ENCODE measurements around the gene TOGARAM2.

The TOGARAM2 gene

DNA sequence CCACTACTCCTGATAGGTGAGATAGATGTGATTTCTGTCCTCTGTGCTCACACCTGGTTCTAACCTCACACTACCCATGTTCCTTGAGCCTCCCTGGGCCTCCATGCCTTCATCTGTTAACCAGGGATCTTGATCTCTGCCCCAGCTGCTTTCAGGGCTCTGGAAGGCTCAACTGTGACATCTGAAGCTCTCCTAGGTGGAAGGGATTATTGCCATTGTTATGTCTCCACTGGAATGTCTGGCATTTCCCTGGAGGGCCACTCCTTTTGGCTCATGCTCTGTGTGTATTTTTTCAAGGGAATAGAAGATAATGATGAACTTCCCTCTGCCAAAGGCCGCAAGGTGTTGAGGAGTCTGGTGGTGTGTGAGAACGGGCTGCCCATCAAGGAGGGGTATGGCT lies 52.1 kb downstream of the TOGARAM2 start:
- H3K36me3 ChIP-seq = no peaks in the 10 kb centered on the region
- TF ChIP-seq, protein P1, sequence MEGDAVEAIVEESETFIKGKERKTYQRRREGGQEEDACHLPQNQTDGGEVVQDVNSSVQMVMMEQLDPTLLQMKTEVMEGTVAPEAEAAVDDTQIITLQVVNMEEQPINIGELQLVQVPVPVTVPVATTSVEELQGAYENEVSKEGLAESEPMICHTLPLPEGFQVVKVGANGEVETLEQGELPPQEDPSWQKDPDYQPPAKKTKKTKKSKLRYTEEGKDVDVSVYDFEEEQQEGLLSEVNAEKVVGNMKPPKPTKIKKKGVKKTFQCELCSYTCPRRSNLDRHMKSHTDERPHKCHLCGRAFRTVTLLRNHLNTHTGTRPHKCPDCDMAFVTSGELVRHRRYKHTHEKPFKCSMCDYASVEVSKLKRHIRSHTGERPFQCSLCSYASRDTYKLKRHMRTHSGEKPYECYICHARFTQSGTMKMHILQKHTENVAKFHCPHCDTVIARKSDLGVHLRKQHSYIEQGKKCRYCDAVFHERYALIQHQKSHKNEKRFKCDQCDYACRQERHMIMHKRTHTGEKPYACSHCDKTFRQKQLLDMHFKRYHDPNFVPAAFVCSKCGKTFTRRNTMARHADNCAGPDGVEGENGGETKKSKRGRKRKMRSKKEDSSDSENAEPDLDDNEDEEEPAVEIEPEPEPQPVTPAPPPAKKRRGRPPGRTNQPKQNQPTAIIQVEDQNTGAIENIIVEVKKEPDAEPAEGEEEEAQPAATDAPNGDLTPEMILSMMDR (IDR thresholded peaks at IDR 0.05; ENCODE audit: low read depth, low read length) = no peak
- no peaks in the 10 kb centered on the region for H3K9me3 ChIP-seq
- H3K27me3 ChIP-seq = no peaks in the 10 kb centered on the region
- H3K4me1 ChIP-seq = no peaks in the 10 kb centered on the region
- DNase-seq = no peak
- no peak overlapping the region for H3K4me3 ChIP-seq (ENCODE audit: low read depth, low read length)

DNA sequence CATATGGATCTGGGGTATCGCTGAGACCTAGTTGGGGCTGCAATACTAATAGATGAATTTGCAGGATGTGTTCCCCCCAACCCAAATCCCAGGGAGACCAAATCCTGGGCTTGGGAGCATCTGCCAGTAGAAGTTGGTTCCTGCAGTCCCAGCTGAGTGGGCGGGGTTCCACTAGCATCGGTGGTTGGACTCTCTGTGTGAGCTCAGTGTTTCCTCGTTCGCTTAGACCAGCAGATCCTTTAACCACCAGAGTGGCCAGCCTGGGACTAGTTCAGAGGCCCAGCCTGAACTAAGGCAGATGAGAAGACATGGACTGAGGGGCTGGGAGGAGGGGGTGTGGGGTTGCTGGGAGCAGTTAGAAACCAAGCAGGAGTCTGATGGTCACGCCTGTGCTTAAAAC lies 52.6 kb downstream of the TOGARAM2 start:
- TF ChIP-seq, protein P1 (IDR thresholded peaks at IDR 0.05; ENCODE audit: low read depth, low read length) = no peak
- Histone ChIP-seq H3K4me3 (ENCODE audit: low read depth, low read length) (no peak overlapping the region), H3K27me3 (no peaks in the 10 kb centered on the region), H3K9me3 (no peaks in the 10 kb centered on the region), H3K4me1 (peaks cover under 1% of the 10 kb centered on the region; the same call in 1 of the 2 replicates), H3K36me3 (no peaks in the 10 kb centered on the region)
- DNase-seq = no peak

DNA sequence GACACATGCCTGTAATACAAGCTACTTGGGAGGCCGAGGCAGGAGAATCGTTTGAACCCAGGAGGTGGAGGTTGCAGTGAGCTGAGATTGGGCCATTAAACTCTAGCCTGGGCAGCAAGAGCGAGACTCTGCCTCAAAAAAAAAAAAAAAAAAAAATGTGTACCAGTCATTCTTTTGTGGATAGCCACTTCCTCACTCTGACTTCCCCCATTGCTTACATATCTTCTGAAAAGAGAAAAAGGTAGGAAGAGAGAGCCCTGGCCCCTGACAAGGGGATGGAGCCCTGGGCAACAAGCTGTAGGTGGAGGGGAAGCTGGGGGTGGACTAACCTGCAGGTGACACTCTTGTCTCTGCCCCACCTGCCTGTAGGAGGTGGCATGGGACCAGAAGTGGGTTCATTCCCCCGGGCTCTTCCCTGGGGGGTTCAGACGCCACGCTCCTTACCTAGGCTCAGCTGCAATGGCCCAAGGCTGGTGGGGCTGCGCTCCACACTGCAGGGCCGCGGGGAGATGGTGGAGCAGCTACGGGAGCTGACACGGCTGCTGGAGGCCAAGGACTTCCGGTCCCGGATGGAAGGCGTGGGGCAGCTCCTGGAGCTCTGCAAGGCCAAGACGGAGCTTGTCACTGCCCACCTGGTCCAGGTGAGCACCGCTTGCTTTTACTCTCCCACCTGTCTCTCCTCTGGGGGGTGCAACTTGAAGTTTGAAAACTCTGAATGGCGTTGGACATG lies 54.1 kb downstream of the TOGARAM2 start:
- DNase-seq = no peak
- Histone ChIP-seq H3K27me3 (no peaks in the 10 kb centered on the region), H3K4me1 (peaks cover 7% of the 10 kb centered on the region; the same call in 1 of the 2 replicates), H3K36me3 (no peaks in the 10 kb centered on the region), H3K4me3 (ENCODE audit: low read depth, low read length) (no peak overlapping the region), H3K9me3 (no peaks in the 10 kb centered on the region)
- TF ChIP-seq, protein P1 (IDR thresholded peaks at IDR 0.05; ENCODE audit: low read depth, low read length) = no peak

DNA sequence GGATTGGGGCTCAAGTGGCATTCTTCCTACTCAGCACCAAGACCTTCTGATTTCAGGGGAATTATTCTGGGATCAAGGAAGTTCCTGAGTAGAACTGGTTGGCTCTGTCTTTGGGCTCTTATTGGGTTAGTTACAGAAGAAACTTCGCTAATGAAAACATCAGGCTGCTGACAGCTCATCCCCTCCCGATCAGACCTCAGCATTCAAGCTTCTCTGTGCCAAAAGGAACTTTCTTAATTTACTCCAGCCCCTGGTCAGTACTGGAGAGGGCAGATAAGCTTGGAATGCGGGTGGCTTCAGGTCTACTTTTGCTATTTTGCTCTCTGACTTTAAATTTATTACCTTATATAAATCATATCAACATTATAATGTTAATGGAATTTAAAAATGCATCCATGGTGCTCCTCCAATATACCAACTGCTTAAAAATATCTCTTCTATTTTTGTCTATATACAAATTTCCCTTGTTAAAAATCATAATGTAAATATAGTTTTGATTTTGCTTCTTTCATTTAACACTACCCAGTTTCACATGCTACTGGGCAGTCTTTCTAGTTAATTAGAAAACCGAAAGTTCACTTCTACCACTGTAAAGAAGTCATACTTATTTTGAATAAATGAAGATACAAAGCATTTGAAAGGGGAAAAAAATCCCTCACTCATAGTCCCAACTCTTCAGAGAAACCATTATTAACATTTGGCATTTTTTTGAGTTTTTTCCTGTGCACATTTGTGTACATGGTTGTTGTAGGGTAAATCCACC lies 58.8 kb downstream of the TOGARAM2 start:
- DNase-seq = no peak
- H3K27me3 ChIP-seq = no peaks in the 10 kb centered on the region
- H3K4me3 ChIP-seq (ENCODE audit: low read depth, low read length) = no peak overlapping the region
- no peaks in the 10 kb centered on the region for H3K36me3 ChIP-seq
- H3K9me3 ChIP-seq = no peaks in the 10 kb centered on the region
- peaks cover 24% of the 10 kb centered on the region for H3K4me1 ChIP-seq
- TF ChIP-seq, protein P1 (IDR thresholded peaks at IDR 0.05; ENCODE audit: low read depth, low read length) = no peak

DNA sequence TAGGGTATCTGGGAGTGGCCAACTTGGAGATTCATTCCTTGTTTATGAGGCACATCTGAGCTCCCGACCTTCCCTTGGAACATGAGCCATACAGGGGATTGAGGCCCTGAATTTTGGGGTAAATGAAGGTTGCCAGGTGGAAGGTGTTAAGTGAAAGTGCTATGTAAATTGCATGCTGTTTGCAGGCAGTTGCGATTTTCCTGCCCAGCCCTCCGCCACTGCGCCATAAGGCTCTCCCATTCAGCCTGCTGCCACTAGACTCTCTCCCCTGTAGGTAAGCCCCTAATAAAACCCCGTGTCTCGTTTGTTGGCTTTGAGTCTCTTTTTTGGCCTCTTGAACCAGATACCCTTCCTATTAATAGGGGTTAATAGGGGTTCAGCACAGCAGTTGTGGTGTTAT lies 59.5 kb downstream of the TOGARAM2 start:
- Histone ChIP-seq H3K27me3 (no peaks in the 10 kb centered on the region), H3K4me1 (peaks cover 24% of the 10 kb centered on the region), H3K4me3 (ENCODE audit: low read depth, low read length) (no peak overlapping the region), H3K36me3 (no peaks in the 10 kb centered on the region), H3K9me3 (no peaks in the 10 kb centered on the region)
- DNase-seq = no peak
- TF ChIP-seq, protein P1 (IDR thresholded peaks at IDR 0.05; ENCODE audit: low read depth, low read length) = no peak

DNA sequence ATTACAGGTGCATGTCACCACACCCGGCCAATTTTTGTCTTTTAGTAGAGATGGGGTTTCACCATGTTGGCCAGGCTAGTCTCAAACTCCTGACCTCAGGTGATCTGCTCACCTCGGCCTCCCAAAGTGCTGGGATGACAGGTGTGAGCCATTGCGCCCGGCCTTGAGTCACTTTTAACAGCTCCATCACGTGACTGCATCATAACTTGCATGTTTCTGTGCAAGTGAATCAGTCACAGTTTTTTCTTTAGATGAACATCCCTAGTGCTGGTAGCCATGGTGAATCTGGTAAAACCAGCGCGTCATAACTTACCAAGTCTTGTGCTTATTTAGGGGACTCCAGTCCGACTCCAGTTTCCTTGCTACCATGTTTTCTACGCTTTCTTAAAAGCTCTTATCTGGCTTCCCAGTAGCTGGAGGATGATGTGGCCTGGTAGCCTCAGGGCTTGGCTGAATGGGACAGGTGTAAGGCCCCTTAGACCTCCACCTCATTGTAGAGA lies 60.1 kb downstream of the TOGARAM2 start:
- Histone ChIP-seq H3K4me1 (peaks cover 24% of the 10 kb centered on the region), H3K27me3 (no peaks in the 10 kb centered on the region), H3K36me3 (no peaks in the 10 kb centered on the region), H3K4me3 (ENCODE audit: low read depth, low read length) (no peak overlapping the region), H3K9me3 (no peaks in the 10 kb centered on the region)
- DNase-seq = no peak
- TF ChIP-seq, protein P1 (IDR thresholded peaks at IDR 0.05; ENCODE audit: low read depth, low read length) = no peak

Measured in BE2C (cell line).